ENCODE measurements around the gene MEX3A.

DNA sequence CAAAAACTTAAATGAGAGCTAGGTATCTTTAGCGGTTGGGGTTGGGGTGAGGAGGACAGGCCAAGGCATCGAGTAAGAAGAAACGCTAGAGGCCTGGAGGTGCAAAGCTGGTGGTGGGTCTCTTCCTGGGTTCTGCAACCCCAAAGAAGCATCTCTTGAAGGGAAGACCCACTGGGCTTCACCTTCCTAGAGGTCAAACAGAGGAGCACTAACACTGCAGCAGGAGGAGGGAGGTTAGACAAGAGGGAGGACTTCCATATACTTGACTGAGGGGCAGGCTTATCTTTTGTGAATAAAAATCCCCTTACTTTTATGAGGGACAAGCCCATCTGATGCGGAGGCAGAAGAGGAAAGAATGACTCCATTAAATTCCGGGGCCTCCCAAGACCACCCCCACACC, 2.5 kb downstream of the MEX3A start:
- TF ChIP-seq CTCF (IDR thresholded peaks at IDR 0.05) (no peak), POLR2A (IDR thresholded peaks at IDR 0.05) (no peak)

Measured in esophagus squamous epithelium (tissue), 4 donors.